Tibial artery (tissue), 4 donors: ENCODE measurements around the gene CLEC2L.

ENCODE experiments used
- DNase-seq, 2 donors: peaks; one replicate each; pipeline ENCODE4 v3.0.0-alpha.2; 2019
- H3K27ac ChIP-seq, 2 donors: fragments of 200-600 bp; sonication (generic) in 1 of 2; 1 replicate in 1 of 2; 2 replicates in 1 of 2; pipeline ENCODE4 v1.5.1; 2018 to 2019; ENCODE audit warnings: mild to moderate bottlenecking in 1 of 2
- H3K27me3 ChIP-seq, 2 donors: fragments of 200-600 bp; sonication (generic) in 1 of 2; one replicate each; pipeline versions ENCODE4 v1.5.1 to v1.6.0; 2016 to 2019
- H3K36me3 ChIP-seq, 3 donors: fragments of 200-600 bp; sonication (generic) in 2 of 3; one replicate each; pipeline ENCODE4 v1.5.1; 2016 to 2019; ENCODE audit warnings: mild to moderate bottlenecking in 2 of 3
- H3K4me1 ChIP-seq, 4 donors: fragments of 200-600 bp; sonication (generic) in 2 of 4; 1 replicate in 3 of 4; 2 replicates in 1 of 4; pipeline ENCODE4 v1.5.1; 2016 to 2019
- H3K4me3 ChIP-seq, 2 donors: fragments of 200-600 bp; sonication (generic) in 1 of 2; 1 replicate in 1 of 2; 2 replicates in 1 of 2; pipeline ENCODE4 v1.5.1; 2018 to 2019; ENCODE audit warnings: mild to moderate bottlenecking in 2 of 2
- H3K9me3 ChIP-seq, 3 donors: fragments of 200-600 bp; sonication (generic) in 1 of 3; one replicate each; pipeline ENCODE4 v1.5.1; 2016 to 2019
- intact Hi-C: fragments of 100-400 bp; cut with DNase I; formaldehyde crosslinking; loops from one replicate; pipeline ENCODE4 v1.15.0; 2023; ENCODE audit warnings: low total_unique reads
- TF ChIP-seq, protein P1 (sequence below), 2 experiments: fragments of 200-600 bp in 1 of 2; fragments of 450-650 bp in 1 of 2; IDR thresholded peaks; one replicate each; pipeline ENCODE4 v1.5.1; 2017 to 2019; ENCODE audit warnings: antibody characterized with exemption in 2 of 2, mild to moderate bottlenecking in 1 of 2, moderate library complexity in 1 of 2

CLEC2L gene

DNA sequence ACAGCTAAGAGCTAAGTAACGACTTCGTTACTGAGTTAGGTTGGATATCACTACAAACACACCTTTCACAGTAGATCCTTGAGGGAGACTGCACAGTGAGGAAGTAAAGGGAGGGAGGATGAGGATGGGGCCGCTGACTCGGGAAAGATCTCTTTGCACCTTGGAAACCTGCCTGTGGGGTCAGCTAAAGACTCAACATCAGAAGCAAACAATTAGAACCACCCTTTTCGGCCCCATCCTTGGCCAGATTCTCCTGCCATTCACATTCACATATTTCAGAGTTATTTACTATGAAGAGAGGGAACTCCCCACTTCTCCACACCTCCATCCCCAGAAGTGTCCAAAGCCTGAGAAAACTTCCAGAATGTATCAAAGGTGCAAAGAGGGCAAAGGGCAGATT is 47.1 kb downstream of the CLEC2L start:
- no peaks in the 10 kb centered on the region for H3K27me3 ChIP-seq
- H3K36me3 ChIP-seq: peaks cover 52 to 88% (median 53%) of the 10 kb centered on the region in 3 donors
- intact Hi-C loops: no loop called here
- TF ChIP-seq, protein P1, sequence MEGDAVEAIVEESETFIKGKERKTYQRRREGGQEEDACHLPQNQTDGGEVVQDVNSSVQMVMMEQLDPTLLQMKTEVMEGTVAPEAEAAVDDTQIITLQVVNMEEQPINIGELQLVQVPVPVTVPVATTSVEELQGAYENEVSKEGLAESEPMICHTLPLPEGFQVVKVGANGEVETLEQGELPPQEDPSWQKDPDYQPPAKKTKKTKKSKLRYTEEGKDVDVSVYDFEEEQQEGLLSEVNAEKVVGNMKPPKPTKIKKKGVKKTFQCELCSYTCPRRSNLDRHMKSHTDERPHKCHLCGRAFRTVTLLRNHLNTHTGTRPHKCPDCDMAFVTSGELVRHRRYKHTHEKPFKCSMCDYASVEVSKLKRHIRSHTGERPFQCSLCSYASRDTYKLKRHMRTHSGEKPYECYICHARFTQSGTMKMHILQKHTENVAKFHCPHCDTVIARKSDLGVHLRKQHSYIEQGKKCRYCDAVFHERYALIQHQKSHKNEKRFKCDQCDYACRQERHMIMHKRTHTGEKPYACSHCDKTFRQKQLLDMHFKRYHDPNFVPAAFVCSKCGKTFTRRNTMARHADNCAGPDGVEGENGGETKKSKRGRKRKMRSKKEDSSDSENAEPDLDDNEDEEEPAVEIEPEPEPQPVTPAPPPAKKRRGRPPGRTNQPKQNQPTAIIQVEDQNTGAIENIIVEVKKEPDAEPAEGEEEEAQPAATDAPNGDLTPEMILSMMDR (IDR thresholded peaks at IDR 0.05): no peak
- no peak for DNase-seq
- no peak overlapping the region for H3K4me3 ChIP-seq
- no peak overlapping the region for H3K27ac ChIP-seq
- no peaks in the 10 kb centered on the region for H3K9me3 ChIP-seq
- H3K4me1 ChIP-seq: no peaks in the 10 kb centered on the region

GRCh38 chr7:139571190-139571589 is 47.7 kb downstream of the CLEC2L start:
- H3K9me3 ChIP-seq: no peaks in the 10 kb centered on the region
- TF ChIP-seq, protein P1 (IDR thresholded peaks at IDR 0.05): no peak
- no peaks in the 10 kb centered on the region for H3K4me1 ChIP-seq
- peaks cover 57 to 94% (median 59%) of the 10 kb centered on the region in 3 donors for H3K36me3 ChIP-seq
- no peak for DNase-seq
- no peak overlapping the region for H3K27ac ChIP-seq
- no peaks in the 10 kb centered on the region for H3K27me3 ChIP-seq
- H3K4me3 ChIP-seq: no peak overlapping the region
- intact Hi-C loops: no loop called here

- Histone ChIP-seq H3K27me3 (no peaks in the 10 kb centered on the region), H3K36me3 (peaks cover 62 to 97% (median 63%) of the 10 kb centered on the region in 3 donors), H3K9me3 (no peaks in the 10 kb centered on the region), H3K4me3 (no peak overlapping the region), H3K4me1 (no peaks in the 10 kb centered on the region), H3K27ac (no peak overlapping the region)
- DNase-seq: no peak
- TF ChIP-seq, protein P1 (IDR thresholded peaks at IDR 0.05): no peak
- intact Hi-C loops: no loop called here
These were observed 48.2 kb downstream of the CLEC2L start for GRCh38 chr7:139571651-139572050.

- intact Hi-C loops: no loop called here
- no peaks in the 10 kb centered on the region for H3K4me1 ChIP-seq
- TF ChIP-seq, protein P1 (IDR thresholded peaks at IDR 0.05): no peak
- H3K27ac ChIP-seq: no peak overlapping the region
- no peaks in the 10 kb centered on the region for H3K9me3 ChIP-seq
- H3K36me3 ChIP-seq: peaks cover 63 to 96% (median 63%) of the 10 kb centered on the region in 3 donors
- no peaks in the 10 kb centered on the region for H3K27me3 ChIP-seq
- no peak overlapping the region for H3K4me3 ChIP-seq
- DNase-seq: no peak
These were observed 48.6 kb downstream of the CLEC2L start for GRCh38 chr7:139572071-139572470.

DNA sequence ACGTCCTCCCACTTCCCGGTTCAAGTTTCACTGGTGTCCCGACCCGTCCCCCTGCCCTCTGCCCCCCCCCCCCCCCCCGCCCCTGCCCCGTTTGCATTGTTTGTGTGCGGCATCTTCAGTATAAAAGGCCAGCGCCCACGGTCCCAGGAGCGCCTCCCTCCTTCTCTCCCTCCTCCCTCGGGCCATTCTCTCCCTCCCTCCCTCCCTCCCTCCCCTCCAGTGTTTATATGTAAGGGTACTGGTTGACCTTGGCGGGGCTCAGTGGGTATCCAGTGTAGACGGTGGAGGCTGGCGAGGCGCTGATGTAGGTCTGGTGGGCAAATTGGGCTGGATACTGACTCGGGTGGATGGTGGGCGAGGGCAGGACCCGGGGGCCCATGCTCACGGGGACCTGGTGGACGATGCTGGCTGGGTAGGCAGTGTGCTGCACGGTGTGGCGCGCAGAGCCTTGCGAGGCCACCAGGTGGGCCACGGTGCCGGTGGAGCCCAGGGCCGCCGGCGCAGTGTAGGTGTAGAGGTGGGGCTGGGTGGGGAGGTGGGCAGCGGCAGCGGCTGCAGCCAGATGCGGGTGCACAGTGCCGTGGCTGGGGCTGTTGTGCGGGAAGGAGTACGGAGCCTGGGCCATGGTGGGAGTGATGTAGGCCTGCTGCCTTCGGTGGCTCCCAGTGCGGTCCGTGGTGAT is 49.4 kb downstream of the CLEC2L start:
- Histone ChIP-seq H3K4me3 (no peak overlapping the region), H3K36me3 (peaks cover 58 to 95% (median 67%) of the 10 kb centered on the region in 3 donors)

More for the DNA sequence above, 49.4 kb downstream of the CLEC2L start:
- H3K9me3 ChIP-seq: no peaks in the 10 kb centered on the region
- no peaks in the 10 kb centered on the region for H3K27me3 ChIP-seq
- TF ChIP-seq, protein P1 (IDR thresholded peaks at IDR 0.05): no peak
- DNase-seq: no peak
- H3K27ac ChIP-seq: no peak overlapping the region
- H3K4me1 ChIP-seq: no peaks in the 10 kb centered on the region
- intact Hi-C loops: no loop called here
